Subcutaneous preadipocyte (primary cell): ENCODE results near the gene C19orf38. TPM values are rescaled to one million over a fixed set of nuclear protein-coding genes. Genes with fewer than 3 reads are reported as not detected.

Experiments
- small RNA-seq: library from RNA; depleted of rRNA; stranded (forward); fragments of <200 nt; gene quantifications from one replicate; pipeline ENCODE3, GENCODE V24; 2012
- total RNA-seq: library from RNA; depleted of rRNA; stranded (reverse); fragments of >200 nt; gene quantifications from 2 replicates; pipeline ENCODE4 v1.2.3, GENCODE V29; 2012

The C19orf38 gene
- 0.39 TPM in 1 of 2 replicates, not detected in the other for total RNA-seq

DNA sequence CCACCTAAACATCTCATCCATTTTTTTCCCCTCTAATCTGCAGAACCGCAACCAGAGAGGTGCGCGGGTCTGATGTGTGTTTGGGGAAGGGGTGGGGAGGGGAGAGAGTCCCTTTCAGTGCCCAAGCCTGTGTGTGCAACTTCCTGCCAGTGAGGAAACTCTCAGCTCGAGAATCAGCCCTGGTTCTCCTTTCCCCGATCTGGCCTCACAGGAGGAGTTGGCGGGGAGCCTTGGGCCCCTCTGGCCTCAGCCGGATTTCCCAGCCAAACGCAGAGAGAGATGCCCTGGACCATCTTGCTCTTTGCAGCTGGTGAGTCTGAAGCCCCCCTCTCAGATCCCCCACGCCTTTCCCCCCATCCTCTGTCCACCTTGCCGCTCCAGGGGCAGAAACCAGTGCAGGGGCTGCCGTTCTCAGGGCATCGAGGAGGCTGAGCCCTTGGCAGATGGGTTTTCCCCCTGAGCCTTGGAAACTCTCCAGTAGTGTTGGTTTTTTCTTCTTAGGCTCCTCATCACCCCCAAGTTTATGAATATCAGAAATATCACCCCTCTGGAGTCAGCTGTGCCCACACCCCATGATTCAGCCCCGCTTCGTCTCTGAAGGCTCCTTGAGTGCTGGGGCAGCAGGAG lies at the start of gene C19orf38:
TSS of gene C19orf38 (plus strand) at position 186 of the 627 bp plus-strand sequence. CDS start at position 280, 94 bp downstream.

GRCh38 chr19:10835754-10836478 lies 12.3 kb upstream of the C19orf38 start, which contains the start of gene TMED1:
Gene TMED1, minus strand, starts transcription at chr19:10836212. Its CDS starts 21 bp downstream, at chr19:10836191.

DNA sequence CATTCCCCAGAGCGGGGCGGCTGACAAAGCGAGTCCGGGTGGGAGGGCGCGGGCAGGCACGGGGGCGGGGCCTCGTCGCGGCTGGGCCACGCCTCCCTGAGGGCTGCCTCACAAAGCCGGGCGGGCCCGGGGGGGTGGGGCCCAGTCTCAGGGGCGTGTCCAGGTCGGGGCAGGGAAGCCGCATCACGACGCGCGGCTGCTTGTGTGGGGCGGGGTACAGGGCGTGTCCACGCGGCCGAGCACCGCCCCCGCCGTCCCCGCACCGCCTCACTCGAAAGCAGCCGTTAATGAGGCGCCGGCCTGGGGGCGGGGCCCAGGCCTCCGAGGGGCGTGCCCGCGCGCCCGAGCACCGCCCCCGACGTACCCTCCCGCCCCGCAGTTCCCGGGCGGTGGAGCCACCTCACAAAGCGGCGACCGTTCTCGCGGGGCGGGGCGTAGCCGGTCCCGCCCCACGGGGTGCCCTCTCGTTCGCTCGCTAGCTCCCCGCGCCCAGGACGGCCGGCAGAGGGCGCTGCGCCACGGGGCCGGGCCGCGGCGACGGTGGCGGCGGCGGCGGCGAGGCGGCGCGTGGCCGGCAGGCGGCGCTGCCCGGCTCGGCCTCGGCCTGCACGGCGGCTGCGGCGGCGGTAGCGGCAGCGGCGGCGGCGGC lies 22.9 kb downstream of the C19orf38 start, which contains the start of gene CARM1:
TSS of gene CARM1 (plus strand) at position 599 of the 649 bp plus-strand sequence. CDS start 150 bp downstream, outside the sequence.

Small RNA genes within 50 kb of the gene (small RNA-seq; reads per million reads assigned to genes)
- gene MIR199A1 (2.3 reads per million, percentile 82 among the genes with 10 or more reads in this experiment), gene MIR6793 (not detected)

Other genes starting within 250 kb of the C19orf38 start
- 10.4 and 13.6 TPM in 2 replicates for gene SLC44A2, start 222.9 kb upstream of the C19orf38 start, total RNA-seq
- 133 and 210 TPM in 2 replicates for gene ILF3, start 194.1 kb upstream of the C19orf38 start, total RNA-seq
- gene QTRT1, start 147.0 kb upstream of the C19orf38 start, total RNA-seq, result 45.0 and 50.0 TPM in 2 replicates
- gene DNM2, start 130.3 kb upstream of the C19orf38 start, total RNA-seq, result 110 and 121 TPM in 2 replicates
- 28.5 and 29.0 TPM in 2 replicates for gene TMED1, start 12.2 kb upstream of the C19orf38 start, total RNA-seq
- gene CARM1, start 23.1 kb downstream of the C19orf38 start, total RNA-seq, result 45.6 and 65.7 TPM in 2 replicates
- gene YIPF2, start 80.2 kb downstream of the C19orf38 start, total RNA-seq, result 58.8 and 62.4 TPM in 2 replicates
- 21.7 and 28.3 TPM in 2 replicates for gene TIMM29, start 80.4 kb downstream of the C19orf38 start, total RNA-seq
- 76.4 and 102 TPM in 2 replicates for gene SMARCA4, start 112.6 kb downstream of the C19orf38 start, total RNA-seq
- 262 and 309 TPM in 2 replicates for gene LDLR, start 241.0 kb downstream of the C19orf38 start, total RNA-seq